Measurements from ENCODE around the gene APEH.
"Not testable (repeated sequence)": the region's sequence is repeated elsewhere in the genome, so short reads cannot be mapped to it uniquely, and the experiment has no call there.

APEH gene

GRCh38 chr3:49668861-49669260 lies 5.3 kb upstream of the APEH start:
- DNase-seq (ENCODE audit: low read depth in 2 of 2): no peak

- DNase-seq (ENCODE audit: low read depth in 2 of 2): no peak
Observed at GRCh38 chr3:49669352-49669751, 4.8 kb upstream of the APEH start.

DNA sequence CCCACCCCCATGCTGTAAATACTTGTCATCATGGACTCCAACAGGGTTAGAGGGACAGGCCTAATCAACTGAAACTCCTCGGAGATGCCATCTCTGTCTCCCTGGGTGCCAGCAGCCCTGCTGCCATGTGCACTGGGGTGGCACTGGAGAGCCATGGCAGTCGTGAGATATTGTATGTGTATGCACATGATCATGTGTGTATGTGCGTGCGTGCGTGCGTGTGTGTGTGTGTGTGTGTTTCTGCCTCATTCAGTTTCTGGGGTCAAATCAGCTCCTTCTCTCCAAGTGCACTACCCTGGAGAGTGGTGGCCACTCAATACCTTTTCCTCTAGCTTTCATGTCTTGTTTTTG lies 3.2 kb upstream of the APEH start:
- DNase-seq (ENCODE audit: low read depth in 2 of 2): no peak

DNA sequence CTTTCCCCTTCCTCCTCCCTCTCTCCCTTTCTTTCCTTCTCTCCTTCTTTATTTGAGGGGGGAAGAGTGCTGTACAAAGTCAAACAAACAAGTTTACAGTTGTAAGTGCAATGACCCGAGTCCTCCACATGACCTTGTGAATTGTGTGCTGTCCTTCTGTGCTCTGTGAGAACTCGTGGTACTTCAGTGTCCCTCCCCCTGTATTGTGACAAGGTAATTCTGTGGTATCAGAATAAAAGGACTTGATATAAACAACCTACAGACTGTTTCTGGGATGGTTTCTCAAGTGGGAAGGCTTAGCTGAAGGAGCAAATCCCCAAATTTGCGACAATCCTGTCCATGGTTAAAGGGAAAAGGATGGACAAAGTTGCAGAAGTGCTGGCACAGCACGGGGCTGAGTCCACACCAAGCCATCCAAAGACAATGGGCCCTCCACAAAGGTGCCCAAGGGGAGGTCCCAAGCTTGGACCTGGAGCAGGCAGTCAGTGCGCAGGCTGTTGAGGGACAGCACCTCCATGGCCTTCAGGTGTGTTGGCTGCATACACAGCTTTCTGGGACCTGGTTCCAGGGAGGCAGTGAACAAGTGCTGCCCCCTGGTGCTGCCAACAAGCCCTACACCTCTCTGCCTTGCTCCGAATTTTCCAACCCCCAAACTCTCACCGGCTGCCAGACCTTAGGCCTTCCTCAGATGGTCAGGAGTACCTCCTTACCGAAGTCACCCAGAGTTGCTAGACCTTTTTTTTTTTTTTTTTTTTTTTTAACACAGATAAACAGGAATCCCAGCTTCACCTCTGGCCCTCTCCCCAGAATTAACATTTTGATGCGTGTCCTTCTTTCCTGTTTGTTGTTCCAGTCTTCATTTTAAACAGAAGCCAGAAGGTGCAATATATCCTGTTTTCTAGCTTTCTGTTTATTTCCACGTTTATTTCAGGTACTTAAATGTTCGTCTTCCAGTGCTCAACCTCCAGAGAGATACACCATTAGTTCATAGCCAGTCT lies 2.6 kb upstream of the APEH start:
- peak in 1 of 2 experiments; percentile 66 for DNase-seq (ENCODE audit: low read depth in 2 of 2)

GRCh38 chr3:49673121-49673714 lies 933 bp upstream of the APEH start:
- peak in 1 of 2 experiments; percentile 30 for DNase-seq (ENCODE audit: low read depth in 2 of 2)

- DNase-seq (ENCODE audit: low read depth in 2 of 2): no peak
Observed at GRCh38 chr3:49674497-49674983, 389 bp downstream of the APEH start.

DNA sequence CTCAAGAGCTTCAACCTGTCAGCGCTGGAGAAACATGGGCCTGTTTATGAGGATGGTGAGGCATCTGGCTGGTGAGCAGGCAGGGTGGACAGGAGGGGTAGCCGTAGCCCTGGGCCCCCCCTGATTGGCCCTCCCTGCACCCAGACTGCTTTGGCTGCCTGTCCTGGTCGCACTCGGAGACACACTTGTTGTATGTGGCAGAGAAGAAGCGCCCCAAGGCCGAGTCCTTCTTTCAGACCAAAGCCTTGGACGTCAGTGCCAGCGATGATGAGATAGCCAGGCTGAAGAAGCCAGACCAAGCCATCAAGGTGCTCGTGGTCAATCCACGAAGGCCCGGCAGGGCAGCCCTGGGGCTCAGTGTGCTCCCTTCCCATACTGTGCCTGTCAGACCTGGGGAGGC lies 1.8 kb downstream of the APEH start:
- DNase-seq (ENCODE audit: low read depth in 2 of 2): no peak

DNA sequence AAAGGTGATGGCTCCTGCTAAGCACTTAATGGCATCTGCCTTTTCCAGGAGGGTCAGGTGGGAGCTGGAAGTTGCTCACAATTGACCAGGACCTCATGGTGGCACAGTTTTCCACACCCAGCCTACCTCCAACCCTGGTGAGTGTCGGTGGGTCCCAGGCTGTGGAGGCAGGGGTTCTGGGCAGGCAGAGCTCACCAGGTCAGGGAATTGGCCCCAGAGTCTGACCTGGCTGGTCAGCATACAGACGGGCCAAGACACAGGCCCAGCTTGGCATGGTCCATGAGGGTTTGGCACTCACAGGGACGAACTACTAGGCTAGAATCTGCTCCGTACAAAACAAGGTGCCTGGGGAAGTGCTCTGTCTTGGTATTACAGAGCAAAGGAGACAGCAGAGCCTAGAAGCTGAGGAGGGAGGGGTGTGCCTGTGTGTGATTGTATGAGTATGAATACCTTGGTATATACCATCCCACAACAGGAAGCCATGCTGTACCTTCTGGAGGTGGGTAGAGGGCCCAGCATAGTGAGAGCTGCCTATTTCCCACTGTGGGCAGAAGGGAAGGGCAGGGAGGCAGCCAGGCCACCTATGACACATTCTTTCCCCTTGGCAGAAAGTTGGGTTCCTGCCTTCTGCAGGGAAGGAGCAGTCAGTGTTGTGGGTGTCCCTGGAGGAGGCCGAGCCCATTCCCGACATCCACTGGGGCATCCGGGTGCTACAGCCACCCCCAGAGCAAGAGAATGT lies 6.5 kb downstream of the APEH start:
- DNase-seq (ENCODE audit: low read depth in 2 of 2): no peak

DNA sequence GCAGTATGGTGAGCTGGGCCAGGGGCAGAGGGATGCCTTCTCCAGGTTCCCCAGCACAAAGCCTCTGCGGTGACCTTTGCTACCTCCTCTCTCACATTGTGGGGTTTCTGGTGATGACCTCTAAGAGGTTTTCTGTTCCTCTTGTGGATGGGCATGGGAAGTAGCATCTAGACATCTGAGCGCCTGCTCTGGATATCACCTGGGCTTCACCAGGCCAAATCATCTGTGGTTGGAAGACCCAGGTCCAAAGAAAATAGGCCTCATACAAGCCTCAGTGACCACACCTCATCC lies 7.0 kb downstream of the APEH start:
- DNase-seq (ENCODE audit: low read depth in 2 of 2): no peak

GRCh38 chr3:49681543-49681942 lies 7.4 kb downstream of the APEH start:
- no peak for DNase-seq (ENCODE audit: low read depth in 2 of 2)

GRCh38 chr3:49683162-49683561 lies 9.0 kb downstream of the APEH start:
- no peak for DNase-seq (ENCODE audit: low read depth in 2 of 2)

- DNase-seq (ENCODE audit: low read depth in 2 of 2): not testable (repeated sequence)
Observed at GRCh38 chr3:49684453-49684852, 10.3 kb downstream of the APEH start.

- not testable (repeated sequence) for DNase-seq (ENCODE audit: low read depth in 2 of 2)
Observed at GRCh38 chr3:49685103-49685502, 11.0 kb downstream of the APEH start.

DNA sequence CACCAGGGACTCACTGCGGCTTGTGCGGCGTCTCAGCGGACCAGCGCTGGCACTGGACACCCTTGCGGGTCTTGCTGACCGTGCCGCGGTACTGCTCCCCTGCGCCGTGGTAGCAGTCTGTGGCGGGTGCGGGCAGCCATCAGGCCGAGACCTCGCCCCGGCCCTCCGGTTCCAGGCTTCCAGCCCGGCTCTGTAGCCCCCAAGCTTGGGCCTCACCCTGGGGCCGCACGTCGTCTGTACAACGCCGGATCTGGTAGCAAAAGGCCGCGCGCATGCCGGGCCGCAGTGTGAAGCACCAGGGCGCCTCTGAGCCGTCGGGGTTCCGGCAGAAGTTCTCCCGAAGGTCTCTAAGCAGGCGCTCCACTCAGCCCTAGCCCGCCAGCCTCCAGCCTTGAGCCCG lies 11.7 kb downstream of the APEH start:
- DNase-seq (ENCODE audit: low read depth in 2 of 2): not testable (repeated sequence)

DNA sequence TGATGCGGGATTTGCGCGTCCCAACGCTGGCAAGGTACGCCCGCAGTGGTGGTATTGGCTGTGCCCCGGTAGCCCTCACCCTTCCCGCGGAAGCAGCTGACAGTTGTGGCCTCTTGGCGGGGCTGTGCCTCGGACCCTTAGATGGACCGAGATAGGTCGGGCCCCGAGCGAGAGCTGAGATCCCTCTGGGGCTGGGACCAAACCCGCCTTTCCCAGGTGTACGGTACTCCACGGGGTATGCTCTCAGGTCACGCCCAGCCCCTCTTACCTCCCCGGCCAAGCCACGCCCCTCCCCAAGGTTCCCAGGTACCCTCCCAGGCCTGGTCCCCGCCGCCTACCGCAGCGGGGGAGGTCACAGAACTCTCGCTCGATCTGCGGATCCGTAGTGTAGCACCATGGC lies 12.2 kb downstream of the APEH start:
- DNase-seq (ENCODE audit: low read depth in 2 of 2): peak in 1 of 2 experiments; percentile 18

DNA sequence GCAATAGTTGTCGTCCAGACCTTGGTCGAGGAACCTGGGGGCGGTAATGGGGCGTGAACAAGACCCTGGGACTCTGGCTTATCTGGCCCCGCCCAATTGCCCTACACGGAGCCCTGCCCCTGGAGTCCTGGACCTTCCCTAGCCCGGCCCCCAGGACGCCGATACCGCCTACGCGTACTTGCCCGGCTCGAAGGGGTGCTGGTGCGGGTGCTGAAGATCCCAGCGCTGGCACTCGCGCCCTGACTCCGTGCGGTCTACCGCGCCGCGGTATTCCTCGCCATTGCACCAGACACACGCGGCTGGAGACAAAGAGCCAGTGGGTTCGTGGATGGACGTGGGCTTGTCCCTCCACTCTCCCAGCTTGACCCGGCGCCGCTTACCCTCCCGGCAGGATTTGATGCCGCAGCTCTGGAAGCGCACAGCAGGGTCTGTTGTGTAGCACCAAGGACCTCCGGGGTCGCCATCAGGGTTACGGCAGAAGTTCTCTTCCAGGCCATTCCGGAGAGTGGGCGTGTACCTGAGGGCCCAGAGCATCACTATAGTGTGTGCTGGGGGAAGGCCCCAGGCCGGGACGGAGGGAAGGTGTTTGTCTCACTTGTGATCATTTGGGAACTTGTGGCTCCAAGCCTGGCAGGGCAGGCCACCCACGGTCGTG lies 12.7 kb downstream of the APEH start:
- peak in 1 of 2 experiments; percentile 46 for DNase-seq (ENCODE audit: low read depth in 2 of 2)

GRCh38 chr3:49687424-49687795 lies 13.3 kb downstream of the APEH start:
- DNase-seq (ENCODE audit: low read depth in 2 of 2): not testable (repeated sequence)

- not testable (repeated sequence) for DNase-seq (ENCODE audit: low read depth in 2 of 2)
Observed at GRCh38 chr3:49688338-49689045, 14.3 kb downstream of the APEH start.

GRCh38 chr3:49689046-49689907 lies 15.1 kb downstream of the APEH start, which contains the start of the genes MST1 and RNF123:
Gene MST1, minus strand, starts transcription at chr3:49689474. Its CDS starts 783 bp downstream, at chr3:49688691.
Gene RNF123, plus strand, starts transcription at chr3:49689557. Its CDS starts 1,609 bp downstream, at chr3:49691166.
- DNase-seq (ENCODE audit: low read depth in 2 of 2): peak; percentile 86 to 87

Data from stimulated activated CD4-positive, alpha-beta T cell treated with anti-CD3 and anti-CD28 coated beads, Interleukin-12 subunit alpha, Interleukin-12 subunit beta, amount 100 ng/mL, for 24 hours (primary cell).